Activated B cell treated with CpG ODN at 0.5 μM for 24 hours (primary cell): ENCODE data around the gene ODF4. TPM values are rescaled to one million over a fixed set of nuclear protein-coding genes. Genes with fewer than 3 reads are reported as not detected.

ENCODE experiments used
- ATAC-seq: fragments of 200-7000 bp; cut with Tn5 transposase; one replicate; pipeline ENCODE4 v1.10.0; 2021; ENCODE audit warnings: low read depth, mild to moderate bottlenecking, moderate library complexity
- CTCF ChIA-PET: fragments of 350-600 bp; sonication (Branson Sonifier 250); formaldehyde crosslinking; loops from one replicate; lab custom pipeline; 2021; ENCODE audit warnings: antibody characterized with exemption; lab: Charles Lee
- POLR2A ChIA-PET: fragments of 350-600 bp; sonication (Branson Sonifier 250); formaldehyde crosslinking; loops from one replicate; lab custom pipeline; 2021; ENCODE audit warnings: antibody characterized with exemption; lab: Charles Lee
- DNase-seq: peaks from one replicate; pipeline ENCODE4 v3.0.0; 2022
- H3K27ac Mint-ChIP-seq: one replicate; pipeline ENCODE4 v1.8.0; 2020; ENCODE audit warnings: mixed read lengths
- H3K27me3 Mint-ChIP-seq: one replicate; pipeline ENCODE4 v1.8.0; 2021; ENCODE audit warnings: mixed read lengths
- H3K36me3 Mint-ChIP-seq: one replicate; pipeline ENCODE4 v1.8.0; 2021; ENCODE audit warnings: low read depth, mixed read lengths
- H3K4me1 Mint-ChIP-seq: one replicate; pipeline ENCODE4 v1.8.0; 2021; ENCODE audit warnings: mixed read lengths
- H3K4me3 Mint-ChIP-seq: one replicate; pipeline ENCODE4 v1.8.0; 2020; ENCODE audit warnings: mild to moderate bottlenecking, mixed read lengths
- H3K9me3 Mint-ChIP-seq: one replicate; pipeline ENCODE4 v1.8.0; 2020; ENCODE audit warnings: mixed read lengths
- intact Hi-C: fragments of 100-400 bp; cut with micrococcal nuclease; formaldehyde crosslinking; loops from one replicate; pipeline ENCODE4 v1.15.1; 2024
- total RNA-seq: library from RNA; stranded (reverse); gene quantifications from 2 replicates; pipeline ENCODE4 v1.2.3, GENCODE V29; 2022
- TF ChIP-seq, protein P1 (sequence below): fragments of 200-600 bp; IDR thresholded peaks from one replicate; pipeline ENCODE4 v1.8.0; 2022; ENCODE audit warnings: antibody characterized with exemption, mild to moderate bottlenecking

Gene ODF4
- total RNA-seq, 1 donor from 2014 or later, result not detected

GRCh38 chr17:8315764-8316217 is 23.8 kb upstream of the ODF4 start:
- H3K4me1 Mint-ChIP-seq, result no peaks in the 10 kb centered on the region
- no peak overlapping the region for H3K27ac Mint-ChIP-seq
- H3K36me3 Mint-ChIP-seq, result no peaks in the 10 kb centered on the region
- ChIA-PET POLR2A (no interaction called here), CTCF (no interaction called here)
- no peak overlapping the region for H3K4me3 Mint-ChIP-seq
- intact Hi-C loops, result no loop called here
- H3K27me3 Mint-ChIP-seq, result peaks cover 46% of the 10 kb centered on the region
- TF ChIP-seq, protein P1, sequence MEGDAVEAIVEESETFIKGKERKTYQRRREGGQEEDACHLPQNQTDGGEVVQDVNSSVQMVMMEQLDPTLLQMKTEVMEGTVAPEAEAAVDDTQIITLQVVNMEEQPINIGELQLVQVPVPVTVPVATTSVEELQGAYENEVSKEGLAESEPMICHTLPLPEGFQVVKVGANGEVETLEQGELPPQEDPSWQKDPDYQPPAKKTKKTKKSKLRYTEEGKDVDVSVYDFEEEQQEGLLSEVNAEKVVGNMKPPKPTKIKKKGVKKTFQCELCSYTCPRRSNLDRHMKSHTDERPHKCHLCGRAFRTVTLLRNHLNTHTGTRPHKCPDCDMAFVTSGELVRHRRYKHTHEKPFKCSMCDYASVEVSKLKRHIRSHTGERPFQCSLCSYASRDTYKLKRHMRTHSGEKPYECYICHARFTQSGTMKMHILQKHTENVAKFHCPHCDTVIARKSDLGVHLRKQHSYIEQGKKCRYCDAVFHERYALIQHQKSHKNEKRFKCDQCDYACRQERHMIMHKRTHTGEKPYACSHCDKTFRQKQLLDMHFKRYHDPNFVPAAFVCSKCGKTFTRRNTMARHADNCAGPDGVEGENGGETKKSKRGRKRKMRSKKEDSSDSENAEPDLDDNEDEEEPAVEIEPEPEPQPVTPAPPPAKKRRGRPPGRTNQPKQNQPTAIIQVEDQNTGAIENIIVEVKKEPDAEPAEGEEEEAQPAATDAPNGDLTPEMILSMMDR, result no peak
- no peak for ATAC-seq
- H3K9me3 Mint-ChIP-seq, result no peaks in the 10 kb centered on the region
- no peak for DNase-seq

DNA sequence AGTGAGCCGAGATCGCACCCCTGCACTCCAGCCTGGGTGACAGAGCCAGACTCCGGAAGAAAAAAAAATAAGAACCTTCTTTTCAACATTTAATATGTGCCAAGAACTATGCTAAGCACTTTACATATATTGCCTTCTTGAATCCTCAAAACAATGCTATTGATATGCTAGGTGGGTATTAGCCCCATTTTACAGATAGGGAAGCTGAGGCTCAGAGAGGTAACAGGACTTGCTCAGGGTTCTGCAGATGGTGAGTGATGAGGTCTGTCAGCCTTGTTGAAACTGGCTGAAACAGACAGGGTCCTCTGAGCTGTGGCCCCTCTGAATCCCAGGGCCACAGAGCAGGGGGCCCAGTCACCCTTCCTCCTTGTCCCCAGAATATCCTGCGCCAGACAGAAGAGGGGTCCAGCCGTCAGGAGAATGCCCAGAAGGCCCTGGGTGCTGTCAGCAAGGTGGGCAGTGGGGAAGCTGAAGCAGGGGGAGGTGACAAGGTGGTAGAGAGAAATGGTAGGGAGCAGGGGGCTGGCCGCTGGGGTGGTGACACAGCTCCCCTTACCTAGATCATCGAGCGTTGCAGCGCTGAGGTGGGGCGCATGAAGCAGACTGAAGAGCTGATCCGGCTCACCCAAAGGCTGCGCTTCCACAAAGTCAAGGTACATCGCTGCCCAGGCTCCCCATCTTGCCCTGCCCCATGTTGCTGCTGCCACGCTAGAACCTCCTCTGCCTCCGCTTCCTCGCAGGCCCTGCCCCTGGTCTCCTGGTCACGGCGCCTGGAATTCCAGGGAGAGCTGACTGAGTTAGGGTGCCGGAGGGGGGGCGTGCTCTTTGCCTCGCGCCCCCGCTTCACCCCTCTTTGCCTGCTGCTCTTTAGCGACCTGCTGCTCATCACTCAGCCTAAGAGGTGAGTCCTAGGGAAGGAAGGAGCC is 21.4 kb upstream of the ODF4 start:
- CTCF ChIA-PET, result no interaction called here
- DNase-seq (no peak), ATAC-seq (no peak)
- H3K27ac Mint-ChIP-seq, result no peak overlapping the region
- TF ChIP-seq, protein P1, result no peak
- H3K27me3 Mint-ChIP-seq, result peaks cover 37% of the 10 kb centered on the region
- no peak overlapping the region for H3K4me3 Mint-ChIP-seq
- no peaks in the 10 kb centered on the region for H3K4me1 Mint-ChIP-seq
- no peaks in the 10 kb centered on the region for H3K9me3 Mint-ChIP-seq
- intact Hi-C loops, result no loop called here
- H3K36me3 Mint-ChIP-seq, result no peaks in the 10 kb centered on the region
- POLR2A ChIA-PET, result no interaction called here

GRCh38 chr17:8320262-8320661 is 19.4 kb upstream of the ODF4 start:
- Mint-ChIP-seq H3K4me3 (no peak overlapping the region), H3K9me3 (no peaks in the 10 kb centered on the region), H3K36me3 (no peaks in the 10 kb centered on the region), H3K27me3 (peaks cover 35% of the 10 kb centered on the region), H3K4me1 (peaks cover 3% of the 10 kb centered on the region), H3K27ac (no peak overlapping the region)
- ATAC-seq (no peak), DNase-seq (no peak)
- TF ChIP-seq, protein P1, result no peak
- CTCF ChIA-PET, result no interaction called here
- POLR2A ChIA-PET, result no interaction called here
- intact Hi-C loops, result loop anchor here (2.0 kb wide), 1 partner anchor 31 kb away; no protein-coding TSS in a partner anchor

GRCh38 chr17:8320990-8321389 is 18.6 kb upstream of the ODF4 start:
- TF ChIP-seq, protein P1, result no peak
- Mint-ChIP-seq H3K9me3 (no peaks in the 10 kb centered on the region), H3K27me3 (peaks cover 37% of the 10 kb centered on the region), H3K27ac (no peak overlapping the region), H3K4me1 (peaks cover 3% of the 10 kb centered on the region), H3K4me3 (no peak overlapping the region), H3K36me3 (no peaks in the 10 kb centered on the region)
- DNase-seq (no peak), ATAC-seq (no peak)
- intact Hi-C loops, result loop anchor here (2.0 kb wide), 1 partner anchor 30 kb away; no protein-coding TSS in a partner anchor
- CTCF ChIA-PET, result no interaction called here
- POLR2A ChIA-PET, result no interaction called here

- ATAC-seq (no peak), DNase-seq (no peak)
- intact Hi-C loops, result no loop called here
- H3K4me1 Mint-ChIP-seq, result peaks cover 11% of the 10 kb centered on the region
- H3K4me3 Mint-ChIP-seq, result no peak overlapping the region
- no peaks in the 10 kb centered on the region for H3K36me3 Mint-ChIP-seq
- TF ChIP-seq, protein P1, result no peak
- H3K9me3 Mint-ChIP-seq, result no peaks in the 10 kb centered on the region
- ChIA-PET POLR2A (no interaction called here), CTCF (no interaction called here)
- no peak overlapping the region for H3K27ac Mint-ChIP-seq
- peaks cover 43% of the 10 kb centered on the region for H3K27me3 Mint-ChIP-seq
Measured at GRCh38 chr17:8322061-8322460, 17.6 kb upstream of the ODF4 start.
